NCI-H1092 (cell line): Measurements from ENCODE around the gene EEF1B2.
"Not testable (repeated sequence)": the region's sequence is repeated elsewhere in the genome, so short reads cannot be mapped to it uniquely, and the experiment has no call there.

Experiments used
- DNase-seq: peaks from one replicate; lab custom pipeline; 2025; lab: John Stamatoyannopoulos, UW

Gene EEF1B2

DNA sequence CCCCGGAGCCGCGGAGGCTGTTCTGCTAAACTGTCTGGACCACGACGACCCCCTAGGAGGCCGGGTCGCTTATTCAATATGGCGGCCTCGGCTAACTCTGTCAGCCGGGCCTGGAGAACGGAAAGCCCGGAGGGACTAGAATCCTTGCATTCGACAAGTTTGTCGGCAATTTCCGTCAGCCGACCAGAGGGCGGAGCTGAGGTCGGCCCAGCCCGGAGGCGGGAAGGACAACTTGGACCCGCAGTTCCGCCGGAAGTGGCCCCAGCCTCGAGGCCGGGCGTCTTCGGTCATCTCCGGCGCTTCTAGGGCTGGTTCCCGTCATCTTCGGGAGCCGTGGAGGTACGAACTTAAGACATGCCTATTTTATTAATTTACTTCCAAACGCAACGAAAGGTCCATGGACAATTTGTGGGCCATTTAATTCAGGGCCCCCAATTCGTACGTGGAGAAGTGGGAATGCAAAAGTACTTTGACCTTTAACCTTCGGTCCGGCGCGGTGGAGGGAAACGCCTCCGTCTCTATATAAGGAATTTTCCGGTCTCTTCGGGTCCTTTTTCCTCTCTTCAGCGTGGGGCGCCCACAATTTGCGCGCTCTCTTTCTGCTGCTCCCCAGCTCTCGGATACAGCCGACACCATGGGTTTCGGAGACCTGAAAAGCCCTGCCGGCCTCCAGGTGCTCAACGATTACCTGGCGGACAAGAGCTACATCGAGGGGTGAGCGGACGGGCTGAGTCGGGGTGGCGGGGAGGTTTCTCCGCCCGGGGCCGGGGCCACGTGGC, at the start of gene EEF1B2, which contains the start of gene NDUFS1:
EEF1B2 (plus strand) TSS at position 550 of the 779 bp plus-strand sequence; CDS start at position 635, 85 bp downstream.
NDUFS1 (minus strand) TSS at position 99 of the 779 bp plus-strand sequence. CDS start 5,766 bp downstream, outside the sequence.
- DNase-seq: peak; percentile 95

DNA sequence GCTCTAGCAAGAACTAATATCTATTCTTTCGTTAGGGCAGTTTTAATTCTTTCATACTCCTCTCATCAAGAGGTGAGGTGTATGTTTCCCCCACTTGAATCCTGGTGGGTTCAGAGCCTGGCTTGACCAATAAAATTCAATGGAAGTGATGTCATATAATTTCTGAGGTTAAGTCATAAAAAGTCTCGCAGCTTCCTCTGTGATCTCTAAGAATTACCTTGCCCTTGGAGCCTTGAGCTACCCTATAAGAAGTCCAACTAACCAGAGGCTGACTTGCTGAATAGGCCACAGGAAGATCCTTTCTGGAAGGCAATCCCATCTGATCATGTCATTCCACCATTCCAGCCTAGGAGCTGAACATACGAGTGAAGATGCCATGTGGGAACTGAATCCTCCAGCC, 47.6 kb upstream of the EEF1B2 start:
- no peak for DNase-seq

DNA sequence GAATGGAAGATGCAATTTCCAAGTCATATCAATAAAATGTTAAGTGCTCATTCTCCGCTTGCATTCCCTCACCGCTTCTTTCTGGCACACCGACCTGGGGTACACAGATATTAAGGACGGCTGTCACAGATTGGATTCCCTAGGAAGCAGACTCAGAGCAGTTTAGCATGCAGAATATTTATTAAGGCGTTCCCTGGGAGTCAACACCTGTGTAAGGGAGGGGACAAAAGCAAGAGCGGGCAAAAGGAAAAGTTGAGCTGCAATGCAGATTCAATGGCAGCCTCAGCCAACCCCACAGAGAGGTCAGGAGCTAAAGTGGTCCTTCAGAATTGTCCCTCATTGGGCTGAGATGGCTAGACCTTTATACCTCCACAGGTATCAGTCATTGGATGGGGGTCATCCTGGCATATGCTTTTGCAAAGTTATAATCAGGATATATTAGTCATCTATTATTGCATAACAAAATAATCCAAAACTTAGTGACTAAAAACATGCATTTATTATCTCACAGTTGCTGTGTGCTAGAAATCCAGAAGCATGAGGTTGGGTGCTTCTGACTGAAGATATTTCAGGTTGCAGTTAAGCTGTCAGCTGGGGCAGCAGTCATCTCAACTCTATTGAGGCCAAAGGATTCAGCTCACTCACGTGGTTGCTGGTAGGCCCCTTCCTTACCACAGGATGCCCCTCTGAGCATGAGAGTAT, 46.7 kb upstream of the EEF1B2 start:
- DNase-seq: no peak

DNA sequence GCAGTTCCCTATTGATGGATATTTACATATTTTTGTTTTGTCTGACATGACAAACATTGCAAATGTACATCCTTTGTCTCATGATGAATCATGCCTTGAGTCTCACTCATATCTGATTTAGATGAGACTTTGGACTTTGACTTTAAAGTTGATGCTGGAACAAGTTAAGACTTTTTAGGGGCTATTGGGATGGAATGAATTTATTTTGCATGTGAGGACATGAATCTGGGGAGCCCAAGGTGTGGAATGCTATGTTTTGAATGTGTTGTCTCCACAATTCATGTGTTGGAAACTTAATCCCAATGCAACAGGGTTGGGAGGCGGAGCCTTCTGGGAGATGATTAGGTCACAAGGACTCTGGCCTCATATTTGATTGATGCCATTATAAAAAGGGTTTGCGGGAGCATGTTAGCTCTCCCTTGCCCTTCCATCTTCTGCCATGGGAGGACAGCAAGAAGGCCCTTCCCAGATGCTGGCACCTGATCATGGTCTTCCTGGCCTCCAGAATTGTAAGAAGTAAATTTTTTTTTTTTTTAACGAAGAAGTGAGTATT, 44.6 kb upstream of the EEF1B2 start:
- no peak for DNase-seq

DNA sequence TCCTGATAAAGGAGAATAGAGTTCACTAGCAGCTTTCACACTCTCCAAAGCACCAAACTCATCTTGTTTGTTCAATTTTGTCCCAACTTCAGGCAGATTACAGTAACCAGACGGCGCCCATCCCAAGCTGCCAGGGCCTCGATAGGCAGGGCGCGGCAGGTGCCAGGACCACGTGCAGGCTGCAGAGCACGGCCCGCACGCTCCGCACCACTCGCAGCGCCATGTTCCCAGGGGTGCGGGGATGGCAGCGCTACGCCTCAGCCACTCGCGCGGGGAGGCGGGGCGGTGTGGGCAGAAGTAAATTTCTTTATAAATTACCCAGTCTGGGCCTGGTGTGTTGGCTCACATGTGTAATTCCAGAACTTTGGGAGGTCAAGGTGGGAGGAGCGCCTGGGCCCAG, 43.4 kb upstream of the EEF1B2 start:
- no peak for DNase-seq

DNA sequence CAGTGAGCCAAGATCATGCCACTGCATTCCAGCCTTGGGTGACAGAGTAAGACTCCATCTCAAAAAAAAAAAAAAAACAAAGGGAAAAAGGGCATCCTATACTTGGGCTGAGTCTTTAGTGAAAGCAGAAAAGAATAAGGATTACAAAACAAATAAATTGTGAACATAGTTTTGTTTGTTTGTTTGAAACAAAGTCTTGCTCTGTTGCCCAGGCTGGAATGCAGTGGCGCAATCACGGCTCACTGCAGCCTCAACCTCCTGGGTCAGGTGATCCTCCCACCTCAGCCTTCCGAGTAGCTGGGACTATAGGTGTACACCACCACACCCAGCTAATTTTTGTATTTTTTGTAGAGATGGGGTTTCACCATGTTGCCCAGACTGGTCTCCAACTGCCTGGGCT, 37.1 kb upstream of the EEF1B2 start:
- not testable (repeated sequence) for DNase-seq

DNA sequence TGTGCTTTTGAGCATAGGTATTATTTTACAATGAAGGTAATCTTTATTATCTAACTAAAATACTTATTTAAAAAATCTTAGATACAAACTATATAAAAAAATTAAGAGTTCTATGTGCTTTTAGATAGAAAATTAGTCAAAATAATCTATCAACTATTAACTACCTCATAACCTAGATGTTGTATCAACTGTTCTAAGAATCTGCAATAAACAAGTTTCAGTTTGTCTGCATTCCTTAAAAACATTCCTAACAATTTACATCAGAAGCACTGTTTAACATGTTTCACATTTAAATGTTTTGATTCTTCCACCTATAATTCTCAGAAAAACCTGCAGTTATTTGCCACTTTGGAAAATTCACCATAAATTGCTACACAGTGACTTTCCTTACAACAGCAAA, 33.8 kb upstream of the EEF1B2 start:
- DNase-seq: no peak

DNA sequence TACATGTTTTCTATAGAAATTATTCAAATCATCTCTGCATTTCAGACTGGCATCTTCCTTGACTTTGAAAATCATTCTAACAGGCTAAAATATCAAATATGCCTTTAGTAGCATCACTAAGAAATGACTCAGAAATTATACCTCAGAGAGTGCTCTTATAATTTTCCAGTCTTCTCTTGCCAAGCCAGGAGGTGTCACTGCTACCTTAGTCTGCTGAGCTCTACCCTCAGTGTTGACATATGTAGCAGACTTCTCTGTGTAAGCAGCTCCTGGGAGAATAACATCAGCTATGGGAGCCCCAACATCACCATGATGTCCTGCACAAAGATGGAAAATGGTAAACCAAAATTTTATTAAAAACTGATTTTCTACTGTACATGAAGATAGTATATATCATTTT, 32.0 kb upstream of the EEF1B2 start:
- no peak for DNase-seq

DNA sequence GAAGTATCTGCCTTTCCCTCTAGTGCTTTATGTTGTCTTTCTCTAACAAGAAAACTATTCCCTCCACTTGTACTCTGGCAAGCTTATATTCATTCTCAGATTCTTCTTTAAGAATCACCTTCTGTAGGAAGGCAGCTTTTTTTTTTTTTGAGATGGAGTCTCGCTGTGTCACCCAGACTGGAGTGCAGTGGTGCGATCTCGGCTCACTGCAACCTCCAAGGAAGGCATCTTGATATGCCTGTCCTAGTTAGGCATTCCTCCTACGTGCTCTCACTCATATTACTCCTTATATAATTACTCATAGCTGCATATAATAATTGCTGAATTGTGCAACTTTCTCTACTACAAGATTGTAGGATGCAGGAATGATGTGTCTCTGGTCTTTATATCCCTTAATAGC, 16.2 kb upstream of the EEF1B2 start:
- DNase-seq: no peak

DNA sequence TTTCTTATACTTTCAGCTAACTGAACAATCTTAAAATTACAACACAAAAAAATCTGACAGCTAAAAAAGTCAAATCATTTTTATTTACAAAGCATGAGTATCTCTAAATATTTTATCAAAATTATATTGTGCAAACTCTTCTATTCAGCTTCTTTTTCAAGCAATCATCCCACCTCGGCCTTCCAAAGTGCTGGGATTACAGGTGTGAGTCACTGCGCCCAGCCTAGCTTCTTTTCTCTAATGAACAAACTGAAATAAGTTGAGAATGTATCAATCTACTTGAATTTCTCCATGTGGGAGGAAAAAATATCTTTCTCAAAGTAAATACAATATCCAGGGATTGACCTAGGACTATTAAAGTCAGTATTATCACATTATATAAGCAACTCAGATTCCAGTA, 15.3 kb upstream of the EEF1B2 start:
- DNase-seq: no peak

DNA sequence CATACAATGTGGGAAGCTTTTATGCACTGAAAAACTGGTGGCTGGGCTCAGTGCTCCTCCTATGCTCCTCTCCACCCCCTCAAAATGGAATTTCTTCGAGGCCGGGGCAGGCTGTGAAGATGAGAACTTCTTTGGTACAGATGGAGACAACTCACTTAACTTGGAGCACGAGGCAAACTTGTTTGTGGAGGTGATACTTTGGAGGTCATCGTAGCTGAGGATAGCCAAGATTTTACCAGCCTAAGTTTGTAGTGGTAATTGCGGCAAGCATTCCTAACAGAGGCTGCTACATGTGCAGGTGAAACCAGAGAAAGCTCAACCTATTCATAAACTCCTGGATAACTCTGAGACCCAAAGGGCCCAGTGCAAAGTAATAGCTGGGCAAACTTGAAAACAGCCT, 14.0 kb upstream of the EEF1B2 start:
- no peak for DNase-seq

DNA sequence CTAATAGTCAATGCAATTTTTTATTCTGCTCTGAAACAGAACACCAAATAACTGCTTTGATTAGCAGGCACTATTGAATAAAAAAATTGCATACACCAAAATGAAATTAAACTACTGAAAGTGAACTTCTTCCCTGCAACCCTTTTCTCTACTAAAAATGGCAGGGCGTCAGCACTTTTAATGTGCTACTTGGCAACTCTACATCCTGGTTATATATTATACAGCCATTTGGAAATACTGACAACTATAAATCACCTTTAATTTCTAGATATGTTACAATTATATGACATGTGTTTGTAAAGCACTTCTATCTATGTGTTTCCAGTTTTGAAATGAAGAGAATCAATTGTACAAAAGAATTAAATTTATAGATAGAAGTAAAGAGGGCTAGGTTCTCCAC, 10.4 kb upstream of the EEF1B2 start:
- DNase-seq: no peak

DNA sequence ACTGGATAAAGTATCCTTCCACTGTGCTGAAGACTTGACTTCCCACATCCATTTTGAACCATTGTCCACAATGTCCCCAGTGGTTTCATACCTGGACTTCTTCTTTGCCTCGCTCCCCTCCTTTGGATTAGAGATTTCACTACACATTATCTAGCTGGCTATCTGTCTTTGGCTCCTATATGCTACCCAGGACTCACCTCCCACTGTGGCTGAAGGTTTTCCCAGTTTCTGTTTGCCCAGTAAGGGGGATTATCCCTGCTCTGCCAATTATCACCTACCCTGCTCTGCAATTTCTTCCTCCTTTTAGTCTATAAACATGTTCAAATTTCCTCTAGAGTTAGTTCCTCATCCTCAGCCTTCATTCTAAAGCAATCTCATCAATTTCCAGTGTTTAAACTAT, 9.5 kb upstream of the EEF1B2 start:
- DNase-seq: no peak

DNA sequence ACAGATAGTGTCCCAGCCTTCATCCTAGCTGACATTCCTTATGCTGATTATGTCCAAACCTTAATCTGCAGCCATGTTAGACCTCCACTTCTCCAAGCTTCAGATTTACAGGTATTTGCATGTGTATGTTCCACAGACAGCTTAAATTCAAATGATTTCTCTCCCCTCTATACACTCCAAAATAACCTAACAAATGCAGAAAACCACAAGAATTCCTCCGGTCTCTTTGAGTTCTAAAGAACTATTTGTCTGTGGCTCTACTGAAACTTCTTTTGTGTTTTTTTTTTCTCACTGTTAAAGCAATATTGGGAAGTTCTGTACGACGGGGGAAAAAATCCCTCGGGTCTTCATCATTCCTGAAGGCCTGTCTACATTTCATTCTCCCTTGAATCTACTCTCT, 9.1 kb upstream of the EEF1B2 start:
- no peak for DNase-seq

DNA sequence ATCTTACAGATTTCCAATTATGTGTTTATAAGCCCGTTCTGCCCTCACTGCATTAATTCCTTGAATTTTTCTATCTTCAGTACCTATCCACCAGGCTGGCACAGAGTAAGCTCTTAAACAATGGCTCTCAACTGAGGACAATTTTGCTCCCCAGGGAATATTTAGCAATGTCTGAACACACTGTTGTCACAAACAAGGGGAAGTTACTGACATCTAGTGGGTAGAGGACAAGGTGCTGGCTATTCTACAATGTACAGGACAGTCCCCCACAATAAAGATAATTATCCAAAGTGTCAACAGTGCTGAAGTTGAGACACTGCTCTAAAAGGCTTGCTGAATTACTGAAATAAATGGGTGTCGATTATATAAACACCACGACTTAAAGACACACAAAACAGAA, 5.5 kb upstream of the EEF1B2 start:
- no peak for DNase-seq

DNA sequence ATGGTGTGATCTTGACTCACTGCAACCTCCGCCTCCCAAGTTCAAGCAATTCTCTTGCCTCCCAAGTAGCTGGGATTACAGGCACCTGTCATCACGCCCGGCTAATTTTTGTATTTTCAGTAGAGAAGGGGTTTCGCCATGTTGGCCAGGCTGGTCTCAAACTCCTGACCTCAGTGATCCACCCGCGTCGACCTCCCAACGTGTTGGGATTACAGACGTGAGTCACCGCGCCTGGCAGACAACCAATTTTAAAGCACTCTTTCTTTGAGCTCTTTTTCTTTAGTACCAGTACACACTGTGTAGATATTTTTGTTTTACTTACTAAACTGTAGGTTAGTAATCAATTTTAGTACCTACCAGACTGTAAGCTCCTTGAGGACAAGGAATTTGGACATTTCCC, 2.7 kb upstream of the EEF1B2 start:
- not testable (repeated sequence) for DNase-seq

DNA sequence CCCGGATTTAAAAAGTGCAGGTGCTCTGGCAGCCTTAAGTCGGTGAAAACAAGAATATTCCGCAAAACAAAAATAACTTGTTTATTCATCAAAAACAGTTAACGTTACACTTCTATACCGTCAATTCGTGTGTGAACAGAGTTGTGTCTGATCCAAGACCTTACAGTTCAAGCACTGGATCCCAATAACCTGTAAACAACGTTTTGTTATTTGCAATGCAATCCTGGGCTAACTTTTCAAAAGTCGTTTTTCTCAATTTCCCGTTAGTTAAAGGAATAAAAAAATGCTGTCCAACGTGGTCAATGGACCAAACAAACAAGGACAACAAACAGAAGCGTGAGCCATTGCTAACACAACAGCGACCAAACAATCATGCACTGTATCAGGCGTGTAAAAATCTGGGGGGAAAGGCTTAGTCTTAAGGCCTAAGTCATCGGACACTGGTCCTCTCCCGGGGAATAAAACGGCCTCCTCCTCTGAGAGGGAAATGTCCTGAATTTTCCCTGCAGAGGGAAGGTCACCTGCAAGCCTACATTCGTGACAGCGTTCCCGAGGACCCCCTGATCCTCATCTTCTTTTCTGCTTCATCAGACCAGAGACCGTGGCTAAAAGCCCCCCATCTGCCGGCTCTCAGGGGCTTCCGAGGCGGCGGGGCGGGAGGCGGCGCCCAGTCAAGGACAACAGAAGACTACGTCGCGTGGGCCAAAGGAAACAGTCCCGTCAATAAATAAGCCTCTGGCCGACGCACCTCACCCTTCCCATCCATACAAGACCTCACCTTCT, 941 bp upstream of the EEF1B2 start:
- DNase-seq: no peak

DNA sequence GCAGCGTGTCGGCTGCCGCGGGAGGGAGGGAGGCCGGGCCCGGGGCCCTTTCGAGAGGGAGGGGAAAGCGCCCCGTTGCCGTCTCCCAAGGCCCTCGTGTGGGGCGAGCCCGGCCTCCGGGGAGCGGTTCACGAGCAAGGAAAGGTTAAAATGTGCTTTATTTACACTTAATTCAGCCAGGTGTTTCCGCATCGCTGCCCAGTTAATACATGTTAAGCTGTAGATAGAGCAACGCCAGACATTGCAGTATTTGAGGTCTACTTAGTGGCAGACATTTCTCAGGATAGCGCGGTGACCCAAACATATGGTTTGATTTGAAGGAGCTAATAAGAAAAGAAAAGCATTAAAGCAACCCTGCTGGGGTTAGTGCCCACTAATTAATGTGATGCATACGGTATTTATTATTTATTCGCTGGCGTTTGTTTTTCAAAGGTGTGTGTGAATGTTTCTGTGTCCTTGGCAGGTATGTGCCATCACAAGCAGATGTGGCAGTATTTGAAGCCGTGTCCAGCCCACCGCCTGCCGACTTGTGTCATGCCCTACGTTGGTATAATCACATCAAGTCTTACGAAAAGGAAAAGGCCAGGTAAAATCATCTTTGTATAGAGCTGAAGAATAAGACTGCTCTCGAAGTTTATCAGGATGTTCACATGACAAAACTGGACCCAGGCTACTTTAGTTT, 571 bp downstream of the EEF1B2 start:
- no peak for DNase-seq

DNA sequence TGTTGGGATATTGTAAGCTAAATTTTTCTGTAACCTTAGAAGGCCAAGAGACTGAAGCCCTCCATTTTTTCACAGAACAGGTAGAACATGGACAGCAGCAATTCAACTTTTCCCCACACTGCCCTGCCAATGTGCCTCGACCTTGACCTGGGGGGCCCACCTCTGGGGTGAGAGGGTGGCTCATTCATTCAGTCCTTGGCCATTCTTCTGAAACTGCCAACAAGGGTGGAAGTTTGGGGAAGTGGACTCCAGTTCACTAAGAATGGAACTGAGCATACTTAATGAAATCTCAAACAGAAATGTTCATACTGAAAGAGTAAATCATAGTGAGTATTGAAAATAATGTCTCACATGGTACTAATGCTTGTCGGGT, 1.1 kb downstream of the EEF1B2 start:
- no peak for DNase-seq

DNA sequence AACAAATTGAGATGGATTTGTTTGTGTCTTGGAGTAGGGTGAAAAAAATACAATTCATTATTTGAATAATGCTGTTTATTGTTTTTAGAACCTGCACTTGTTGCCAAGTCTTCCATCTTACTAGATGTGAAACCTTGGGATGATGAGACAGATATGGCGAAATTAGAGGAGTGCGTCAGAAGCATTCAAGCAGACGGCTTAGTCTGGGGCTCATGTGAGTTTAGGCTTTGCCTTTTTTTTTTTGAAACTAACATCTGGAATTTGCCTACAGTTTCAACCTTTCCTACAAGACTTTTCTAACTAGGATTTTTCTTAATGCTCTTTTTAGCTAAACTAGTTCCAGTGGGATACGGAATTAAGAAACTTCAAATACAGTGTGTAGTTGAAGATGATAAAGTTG, 2.7 kb downstream of the EEF1B2 start:
- not testable (repeated sequence) for DNase-seq

DNA sequence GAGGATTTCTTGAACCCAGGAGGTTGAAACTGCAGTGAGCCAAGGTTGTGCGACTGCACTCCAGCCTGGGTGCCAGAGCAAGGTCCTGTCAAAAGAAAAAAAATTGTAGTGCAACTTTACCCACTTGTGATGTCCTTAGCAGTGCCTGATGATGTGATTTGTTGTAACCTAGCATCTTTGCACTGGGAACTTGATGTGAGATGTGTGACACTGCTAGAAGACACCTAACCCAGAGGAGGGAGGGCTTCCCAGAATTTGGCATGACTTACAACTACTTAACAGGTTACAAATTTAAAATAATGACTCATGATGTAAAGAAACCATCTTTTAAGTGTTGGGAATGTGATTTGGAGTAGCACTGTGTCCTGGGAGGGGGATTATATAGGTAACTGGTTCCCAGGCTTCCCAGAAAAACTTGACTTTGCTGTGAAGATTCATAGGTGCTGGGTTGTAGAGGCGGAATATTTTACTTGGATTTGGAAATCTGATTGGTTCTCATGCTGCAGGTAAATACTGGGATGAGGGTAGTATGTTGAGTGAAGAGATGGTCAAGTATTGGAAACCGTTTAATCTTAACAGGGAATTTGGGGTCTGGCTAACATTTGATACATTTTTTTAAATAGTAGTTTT, 3.7 kb downstream of the EEF1B2 start:
- DNase-seq: no peak
